C4-2B (cell line): ENCODE measurements around the gene PRSS22.

Experiments
- H3K27ac ChIP-seq: fragments of 450-650 bp; 2 replicates; pipeline ENCODE4 v1.5.1; 2017
- ZFX ChIP-seq: fragments of 450-650 bp; IDR thresholded peaks from 2 replicates; pipeline ENCODE4 v1.6.1; 2017
- TF ChIP-seq, protein P1 (sequence below): fragments of 450-650 bp; conservative IDR thresholded peaks from 2 replicates; pipeline ENCODE4 v1.5.1; 2017; ENCODE audit warnings: mild to moderate bottlenecking

Gene PRSS22

DNA sequence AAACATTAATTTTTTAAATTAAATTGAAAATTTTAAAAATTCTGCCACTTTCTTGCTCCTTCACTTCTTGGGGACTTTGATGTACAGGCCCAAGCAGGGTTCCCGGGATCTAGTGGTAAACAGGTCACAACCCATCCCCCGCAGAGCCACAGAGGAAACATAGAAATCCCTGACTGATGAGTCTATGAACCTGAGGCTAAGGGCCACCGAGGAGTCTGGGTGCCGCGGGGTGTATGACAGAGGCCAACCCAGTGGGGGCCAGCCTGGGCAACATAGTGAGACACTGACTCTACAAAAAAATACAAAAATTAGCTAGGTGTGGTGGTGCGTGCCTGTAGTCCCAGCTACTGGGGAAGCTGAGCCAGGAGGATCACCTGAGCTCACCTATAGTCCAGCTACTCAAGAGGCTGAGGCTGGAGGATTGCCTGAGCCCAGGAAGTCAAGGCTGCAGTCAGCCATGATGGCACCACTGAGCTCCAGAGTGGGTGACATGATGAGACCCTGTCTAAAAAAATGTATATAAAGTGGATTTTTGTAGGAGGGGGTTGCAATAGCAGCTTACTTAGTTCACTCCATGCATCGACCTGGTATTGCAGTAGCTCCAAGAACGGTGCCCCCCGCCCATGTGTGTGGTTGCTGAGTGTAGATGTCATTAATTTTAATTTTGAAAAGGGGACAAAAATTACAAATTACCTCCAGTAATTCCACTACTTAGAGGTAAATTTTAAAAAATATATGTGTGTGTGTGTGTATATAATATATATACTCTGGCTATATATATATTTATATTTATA, 44.6 kb upstream of the PRSS22 start:
- no peak overlapping the region for H3K27ac ChIP-seq
- no peak for TF ChIP-seq ZFX
- TF ChIP-seq, protein P1, sequence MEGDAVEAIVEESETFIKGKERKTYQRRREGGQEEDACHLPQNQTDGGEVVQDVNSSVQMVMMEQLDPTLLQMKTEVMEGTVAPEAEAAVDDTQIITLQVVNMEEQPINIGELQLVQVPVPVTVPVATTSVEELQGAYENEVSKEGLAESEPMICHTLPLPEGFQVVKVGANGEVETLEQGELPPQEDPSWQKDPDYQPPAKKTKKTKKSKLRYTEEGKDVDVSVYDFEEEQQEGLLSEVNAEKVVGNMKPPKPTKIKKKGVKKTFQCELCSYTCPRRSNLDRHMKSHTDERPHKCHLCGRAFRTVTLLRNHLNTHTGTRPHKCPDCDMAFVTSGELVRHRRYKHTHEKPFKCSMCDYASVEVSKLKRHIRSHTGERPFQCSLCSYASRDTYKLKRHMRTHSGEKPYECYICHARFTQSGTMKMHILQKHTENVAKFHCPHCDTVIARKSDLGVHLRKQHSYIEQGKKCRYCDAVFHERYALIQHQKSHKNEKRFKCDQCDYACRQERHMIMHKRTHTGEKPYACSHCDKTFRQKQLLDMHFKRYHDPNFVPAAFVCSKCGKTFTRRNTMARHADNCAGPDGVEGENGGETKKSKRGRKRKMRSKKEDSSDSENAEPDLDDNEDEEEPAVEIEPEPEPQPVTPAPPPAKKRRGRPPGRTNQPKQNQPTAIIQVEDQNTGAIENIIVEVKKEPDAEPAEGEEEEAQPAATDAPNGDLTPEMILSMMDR: no peak

DNA sequence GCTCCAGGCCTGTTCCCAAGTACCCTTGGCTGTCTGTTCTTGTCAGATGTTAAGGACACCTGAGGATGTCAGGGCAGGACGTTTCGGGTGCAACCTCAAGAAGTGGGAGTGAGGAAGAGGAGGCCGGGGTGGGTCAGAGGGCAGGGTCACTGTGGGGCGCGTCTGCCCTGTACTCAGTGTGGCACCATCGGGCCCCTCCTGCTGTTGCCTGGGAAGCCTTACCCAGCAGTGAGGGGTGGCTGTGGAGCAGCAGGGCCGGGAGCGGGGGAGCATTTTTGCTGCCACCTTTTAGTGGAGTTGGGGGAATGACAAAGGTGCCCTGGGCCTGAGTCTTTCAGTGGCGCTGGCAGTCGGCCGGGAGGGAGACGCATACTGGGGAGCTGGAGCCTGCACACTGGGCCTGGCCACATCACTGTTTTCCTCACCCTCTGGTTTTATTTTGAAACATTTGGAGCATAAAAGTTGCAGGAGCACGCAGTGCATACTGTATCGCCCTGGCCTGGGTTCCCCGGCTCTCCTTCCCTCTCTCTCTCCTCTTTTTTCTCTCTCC, 42.6 kb upstream of the PRSS22 start:
- no peak for TF ChIP-seq ZFX
- TF ChIP-seq, protein P1: no peak
- no peak overlapping the region for H3K27ac ChIP-seq

DNA sequence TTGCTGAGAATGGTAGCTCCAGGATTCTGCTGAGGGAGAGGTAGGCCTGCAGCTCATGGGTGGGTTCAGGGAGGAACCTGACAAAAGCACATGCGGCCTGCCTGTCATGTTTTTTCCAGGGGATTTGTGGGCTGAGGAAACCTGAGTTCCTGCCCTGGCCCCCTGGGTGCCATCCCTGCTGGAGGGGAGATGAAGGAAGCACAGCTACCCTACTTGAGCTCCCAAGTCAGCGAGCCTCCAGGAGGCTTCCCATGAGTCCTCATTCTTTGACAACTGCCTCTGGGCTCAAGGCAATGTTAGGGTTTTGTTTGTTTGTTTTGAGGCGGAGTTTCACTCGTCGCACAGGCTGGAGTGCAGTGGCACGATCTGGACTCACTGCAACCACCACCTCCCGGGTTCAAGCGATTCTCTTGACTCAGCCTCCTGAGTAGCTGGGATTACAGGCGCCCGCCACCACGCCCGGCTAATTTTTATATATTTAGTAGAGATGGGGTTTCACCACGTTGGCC, 41.6 kb upstream of the PRSS22 start:
- no peak overlapping the region for H3K27ac ChIP-seq

DNA sequence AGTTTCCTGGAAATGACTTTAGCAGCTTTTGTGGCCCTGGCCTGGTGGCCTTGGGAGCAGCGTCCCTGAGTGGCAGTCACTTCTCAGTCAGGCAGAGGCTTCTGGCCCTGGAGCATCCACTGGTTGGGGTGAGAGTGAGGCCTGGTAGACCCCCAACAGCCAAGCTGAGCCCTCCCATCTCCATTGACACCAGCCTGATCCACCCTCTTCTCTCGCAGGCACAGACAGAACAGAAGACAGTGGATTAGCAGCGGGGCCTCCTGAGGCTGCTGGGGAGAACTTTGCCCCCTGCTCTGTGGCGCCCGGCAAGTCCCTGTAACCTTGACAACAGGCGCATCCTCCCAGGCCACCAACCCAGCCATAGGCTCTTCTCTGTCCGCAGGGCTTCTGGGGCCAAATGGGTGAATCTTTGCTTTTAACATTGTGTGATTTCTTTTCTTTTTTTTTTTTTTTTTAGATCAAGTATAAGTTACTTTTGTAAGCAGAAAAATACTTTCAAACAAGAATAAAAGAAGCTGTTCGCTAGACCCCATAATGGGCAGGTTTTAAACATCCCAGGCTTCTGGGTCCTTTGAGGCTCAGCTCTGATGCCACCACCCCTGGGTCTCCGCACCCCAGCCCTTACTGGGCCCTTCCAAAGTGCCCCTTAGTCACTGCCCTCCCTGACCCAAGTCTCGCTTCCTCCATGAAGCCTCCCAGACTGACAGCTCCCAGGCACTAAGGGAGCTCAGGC, 41.0 kb upstream of the PRSS22 start:
- no peak for TF ChIP-seq ZFX
- TF ChIP-seq, protein P1: no peak

More for the DNA sequence above, 41.6 kb upstream of the PRSS22 start:
- TF ChIP-seq, protein P1: no peak
- no peak for TF ChIP-seq ZFX

DNA sequence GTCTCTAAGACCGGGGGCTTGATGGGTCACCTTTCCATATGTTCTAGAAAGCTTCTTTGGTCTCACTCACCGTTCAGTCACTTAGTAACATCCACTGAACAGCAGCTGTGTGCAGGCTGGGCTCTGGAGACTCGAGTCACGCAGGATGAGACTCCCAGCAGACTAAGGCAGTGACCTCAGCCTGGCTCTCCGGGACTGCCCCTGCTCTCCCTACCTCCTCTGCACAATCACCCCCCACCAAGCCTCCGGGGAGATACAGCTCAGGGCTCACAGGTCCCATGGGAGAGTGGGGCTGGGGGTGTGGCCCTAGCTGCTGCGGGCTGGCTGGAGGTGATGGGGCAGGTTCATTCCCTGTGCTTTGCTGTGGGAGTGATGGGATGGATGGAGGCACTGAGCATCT, 39.1 kb upstream of the PRSS22 start:
- no peak for TF ChIP-seq ZFX
- TF ChIP-seq, protein P1: no peak
- H3K27ac ChIP-seq: no peak overlapping the region

More for the DNA sequence above, 41.0 kb upstream of the PRSS22 start:
- no peak overlapping the region for H3K27ac ChIP-seq

DNA sequence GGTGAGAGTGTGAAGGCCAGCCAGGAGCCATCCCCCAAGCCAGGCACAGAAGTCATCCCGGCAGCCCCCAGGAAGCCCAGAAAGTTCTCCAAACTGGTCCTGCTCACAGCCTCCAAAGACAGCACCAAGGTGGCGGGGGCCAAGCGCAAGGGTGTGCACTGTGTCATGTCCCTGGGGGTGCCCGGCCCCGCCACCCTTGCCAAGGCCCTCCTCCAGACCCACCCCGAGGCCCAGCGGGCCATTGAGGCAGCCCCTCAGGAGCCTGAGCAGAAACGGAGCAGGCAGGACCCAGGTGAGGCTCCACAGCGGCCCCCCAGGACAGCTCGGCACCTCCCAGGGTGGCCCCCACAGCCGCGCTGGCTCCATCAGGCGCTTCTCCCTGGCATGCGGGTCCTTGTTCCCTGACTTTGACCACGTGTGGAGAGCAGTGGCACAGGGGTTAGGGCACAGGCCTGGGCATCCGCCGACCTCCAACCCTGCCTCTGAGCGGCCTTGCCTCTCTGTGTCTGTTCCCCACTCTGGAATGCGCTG, 38.6 kb upstream of the PRSS22 start:
- no peak overlapping the region for H3K27ac ChIP-seq
- no peak for TF ChIP-seq ZFX
- TF ChIP-seq, protein P1: no peak
